CD4-positive, alpha-beta T cell treated with Interleukin-2 at 100 ng/mL for 4 hours (primary cell): Measurements from ENCODE around the gene UBE2O.

Source experiments
- DNase-seq: peaks from one replicate; pipeline ENCODE4 v3.0.0-alpha.2; 2020; ENCODE audit warnings: low spot score

The UBE2O gene

GRCh38 chr17:76345377-76345974, 107.5 kb downstream of the UBE2O start:
- DNase-seq: no peak

- no peak for DNase-seq
Measured at GRCh38 chr17:76343106-76343505, 109.8 kb downstream of the UBE2O start.

GRCh38 chr17:76341301-76341700, 111.7 kb downstream of the UBE2O start:
- no peak for DNase-seq
